Stimulated activated naive CD8-positive, alpha-beta T cell treated with anti-CD3 and anti-CD28 coated beads, Interleukin-15, amount 100 ng/mL, for 72 hours (primary cell): ENCODE measurements around the gene CHD6.

Source experiments
- ATAC-seq: fragments of 150-1000 bp; cut with Tn5 transposase; 2 replicates; pipeline ENCODE4 v1.10.0; 2021; ENCODE audit warnings: mild to moderate bottlenecking, moderate library complexity
- DNase-seq, 2 donors: peaks; one replicate each; pipeline ENCODE4 v3.0.0; 2021 to 2022
- H3K27ac Mint-ChIP-seq, 2 donors: one replicate each; pipeline ENCODE4 v1.8.0; 2022; ENCODE audit warnings: mild to moderate bottlenecking in 2 of 2, mixed read lengths in 2 of 2, moderate library complexity in 2 of 2
- H3K27me3 Mint-ChIP-seq: one replicate; pipeline ENCODE4 v1.8.0; 2022; ENCODE audit warnings: mixed read lengths
- H3K4me1 Mint-ChIP-seq: one replicate; pipeline ENCODE4 v1.8.0; 2022; ENCODE audit warnings: mild to moderate bottlenecking, mixed read lengths
- H3K4me3 Mint-ChIP-seq, 2 donors: one replicate each; pipeline ENCODE4 v1.8.0; 2022; ENCODE audit warnings: mild to moderate bottlenecking in 2 of 2, mixed read lengths in 2 of 2, moderate library complexity in 1 of 2
- H3K9me3 Mint-ChIP-seq, 2 donors: one replicate each; pipeline ENCODE4 v1.8.0; 2022; ENCODE audit warnings: mixed read lengths in 2 of 2

Gene CHD6

GRCh38 chr20:41391587-41392001 is 226.6 kb downstream of the CHD6 start:
- H3K4me3 Mint-ChIP-seq, result no peak overlapping the region
- DNase-seq (no peak), ATAC-seq (no peak)
- H3K27me3 Mint-ChIP-seq, result no peaks in the 10 kb centered on the region
- no peaks in the 10 kb centered on the region for H3K9me3 Mint-ChIP-seq
- peak overlapping the region in 1 of 2 donors; percentile 19 for H3K27ac Mint-ChIP-seq
- H3K4me1 Mint-ChIP-seq, result no peaks in the 10 kb centered on the region

GRCh38 chr20:41390889-41391288 is 227.3 kb downstream of the CHD6 start:
- ATAC-seq (no peak), DNase-seq (no peak)
- Mint-ChIP-seq H3K9me3 (no peaks in the 10 kb centered on the region), H3K27ac (no peak overlapping the region), H3K4me1 (no peaks in the 10 kb centered on the region), H3K27me3 (no peaks in the 10 kb centered on the region), H3K4me3 (no peak overlapping the region)

- Mint-ChIP-seq H3K4me3 (no peak overlapping the region), H3K9me3 (peaks cover 4 to 7% of the 10 kb centered on the region in 2 donors), H3K27me3 (peaks cover 10% of the 10 kb centered on the region), H3K27ac (no peak overlapping the region), H3K4me1 (no peaks in the 10 kb centered on the region)
- DNase-seq (no peak), ATAC-seq (no peak)
Observed at GRCh38 chr20:41387444-41387851, 230.7 kb downstream of the CHD6 start.

- Mint-ChIP-seq H3K9me3 (peaks cover 4 to 7% of the 10 kb centered on the region in 2 donors), H3K4me3 (no peak overlapping the region)
Observed at GRCh38 chr20:41386502-41387427, 231.4 kb downstream of the CHD6 start.

GRCh38 chr20:41382791-41383305 is 235.3 kb downstream of the CHD6 start:
- Mint-ChIP-seq H3K4me3 (no peak overlapping the region), H3K9me3 (peaks cover 4 to 7% of the 10 kb centered on the region in 2 donors), H3K4me1 (peaks cover 6% of the 10 kb centered on the region), H3K27ac (no peak overlapping the region), H3K27me3 (peaks cover 42% of the 10 kb centered on the region)
- ATAC-seq (no peak), DNase-seq (no peak)

More at GRCh38 chr20:41386502-41387427, 231.4 kb downstream of the CHD6 start:
- Mint-ChIP-seq H3K4me1 (no peaks in the 10 kb centered on the region), H3K27ac (no peak overlapping the region), H3K27me3 (peaks cover 10% of the 10 kb centered on the region)
- no peak for DNase-seq
- no peak for ATAC-seq

- Mint-ChIP-seq H3K9me3 (peaks cover 4 to 7% of the 10 kb centered on the region in 2 donors), H3K27me3 (peaks cover 64% of the 10 kb centered on the region), H3K4me3 (no peak overlapping the region), H3K4me1 (peaks cover 6% of the 10 kb centered on the region), H3K27ac (no peak overlapping the region)
- DNase-seq (no peak), ATAC-seq (no peak)
Observed at GRCh38 chr20:41380551-41381193, 237.5 kb downstream of the CHD6 start.

GRCh38 chr20:41379551-41379950 is 238.6 kb downstream of the CHD6 start:
- Mint-ChIP-seq H3K4me1 (peaks cover 6% of the 10 kb centered on the region), H3K9me3 (peaks cover 4 to 7% of the 10 kb centered on the region in 2 donors), H3K27ac (peak overlapping the region in 1 of 2 donors; percentile 52), H3K27me3 (peaks cover 72% of the 10 kb centered on the region), H3K4me3 (no peak overlapping the region)
- ATAC-seq (no peak), DNase-seq (no peak)

- Mint-ChIP-seq H3K9me3 (peaks cover 6 to 8% of the 10 kb centered on the region in 2 donors), H3K27ac (peak overlapping the region; percentile 8 to 30), H3K4me1 (peaks cover 6% of the 10 kb centered on the region), H3K27me3 (peaks cover 81% of the 10 kb centered on the region), H3K4me3 (no peak overlapping the region)
- ATAC-seq (no peak), DNase-seq (no peak)
Observed at GRCh38 chr20:41377275-41377674, 240.9 kb downstream of the CHD6 start.

GRCh38 chr20:41376349-41376748 is 241.8 kb downstream of the CHD6 start:
- no peak overlapping the region for H3K4me3 Mint-ChIP-seq
- peaks cover 6% of the 10 kb centered on the region for H3K4me1 Mint-ChIP-seq
- DNase-seq (no peak), ATAC-seq (no peak)
- no peak overlapping the region for H3K27ac Mint-ChIP-seq
- H3K27me3 Mint-ChIP-seq, result peaks cover 81% of the 10 kb centered on the region
- H3K9me3 Mint-ChIP-seq, result peaks cover 7 to 10% of the 10 kb centered on the region in 2 donors

GRCh38 chr20:41375846-41376245 is 242.3 kb downstream of the CHD6 start:
- ATAC-seq, result no peak
- Mint-ChIP-seq H3K4me3 (no peak overlapping the region), H3K4me1 (peaks cover 3% of the 10 kb centered on the region), H3K27me3 (peaks cover 77% of the 10 kb centered on the region), H3K27ac (no peak overlapping the region), H3K9me3 (peaks cover 12 to 15% of the 10 kb centered on the region in 2 donors)
- DNase-seq, result no peak

GRCh38 chr20:41373931-41374920 is 244.0 kb downstream of the CHD6 start:
- H3K27me3 Mint-ChIP-seq, result peaks cover 72% of the 10 kb centered on the region
- H3K4me1 Mint-ChIP-seq, result no peaks in the 10 kb centered on the region
- DNase-seq, result no peak
- no peak for ATAC-seq
- H3K9me3 Mint-ChIP-seq, result peaks cover 12 to 17% of the 10 kb centered on the region in 2 donors
- H3K27ac Mint-ChIP-seq, result peak overlapping the region in 1 of 2 donors; percentile 87
- no peak overlapping the region for H3K4me3 Mint-ChIP-seq

GRCh38 chr20:41373251-41373783 is 244.9 kb downstream of the CHD6 start:
- no peak for ATAC-seq
- Mint-ChIP-seq H3K4me1 (no peaks in the 10 kb centered on the region), H3K27me3 (peaks cover 73% of the 10 kb centered on the region), H3K27ac (no peak overlapping the region), H3K4me3 (no peak overlapping the region), H3K9me3 (peaks cover 12 to 17% of the 10 kb centered on the region in 2 donors)
- DNase-seq, result no peak

- ATAC-seq, result no peak
- no peak for DNase-seq
- peaks cover 12 to 17% of the 10 kb centered on the region in 2 donors for H3K9me3 Mint-ChIP-seq
- peaks cover 70% of the 10 kb centered on the region for H3K27me3 Mint-ChIP-seq
- H3K4me1 Mint-ChIP-seq, result peaks cover 7% of the 10 kb centered on the region
- H3K27ac Mint-ChIP-seq, result no peak overlapping the region
- no peak overlapping the region for H3K4me3 Mint-ChIP-seq
Observed at GRCh38 chr20:41371371-41371770, 246.8 kb downstream of the CHD6 start.

GRCh38 chr20:41370176-41370575 is 248.0 kb downstream of the CHD6 start:
- H3K4me1 Mint-ChIP-seq, result peaks cover 13% of the 10 kb centered on the region
- no peak for DNase-seq
- no peak overlapping the region for H3K4me3 Mint-ChIP-seq
- peaks cover 12 to 17% of the 10 kb centered on the region in 2 donors for H3K9me3 Mint-ChIP-seq
- H3K27me3 Mint-ChIP-seq, result peaks cover 66% of the 10 kb centered on the region
- no peak for ATAC-seq
- H3K27ac Mint-ChIP-seq, result no peak overlapping the region

GRCh38 chr20:41369673-41370072 is 248.5 kb downstream of the CHD6 start:
- H3K9me3 Mint-ChIP-seq, result peaks cover 12 to 17% of the 10 kb centered on the region in 2 donors
- ATAC-seq (no peak), DNase-seq (no peak)
- no peak overlapping the region for H3K4me3 Mint-ChIP-seq
- H3K4me1 Mint-ChIP-seq, result peaks cover 14% of the 10 kb centered on the region
- peaks cover 69% of the 10 kb centered on the region for H3K27me3 Mint-ChIP-seq
- no peak overlapping the region for H3K27ac Mint-ChIP-seq
